Measurements from ENCODE around the gene CYSRT1.

CYSRT1 gene

DNA sequence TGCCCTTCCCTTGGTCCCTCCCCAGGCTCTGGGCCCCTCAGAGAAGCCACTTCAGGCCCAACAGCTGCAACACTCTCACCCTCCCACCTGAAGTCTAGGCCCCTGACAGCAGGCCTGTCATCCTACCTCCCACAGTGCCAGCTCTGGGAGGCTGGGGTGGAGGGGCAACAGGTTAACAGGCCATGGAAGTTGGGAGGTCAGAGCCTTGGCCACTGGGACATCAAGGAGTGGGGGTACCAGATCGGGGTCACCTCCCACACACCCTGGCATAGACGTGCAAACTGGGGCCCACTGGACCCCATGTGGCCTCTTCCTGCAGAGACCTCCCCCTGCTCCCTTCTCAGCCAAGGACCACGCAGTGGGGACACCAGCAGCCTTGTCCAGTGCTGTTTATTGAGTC, 33.7 kb upstream of the CYSRT1 start:
- no peak for DNase-seq (ENCODE audit: low read depth)
- TF ChIP-seq, protein P1, sequence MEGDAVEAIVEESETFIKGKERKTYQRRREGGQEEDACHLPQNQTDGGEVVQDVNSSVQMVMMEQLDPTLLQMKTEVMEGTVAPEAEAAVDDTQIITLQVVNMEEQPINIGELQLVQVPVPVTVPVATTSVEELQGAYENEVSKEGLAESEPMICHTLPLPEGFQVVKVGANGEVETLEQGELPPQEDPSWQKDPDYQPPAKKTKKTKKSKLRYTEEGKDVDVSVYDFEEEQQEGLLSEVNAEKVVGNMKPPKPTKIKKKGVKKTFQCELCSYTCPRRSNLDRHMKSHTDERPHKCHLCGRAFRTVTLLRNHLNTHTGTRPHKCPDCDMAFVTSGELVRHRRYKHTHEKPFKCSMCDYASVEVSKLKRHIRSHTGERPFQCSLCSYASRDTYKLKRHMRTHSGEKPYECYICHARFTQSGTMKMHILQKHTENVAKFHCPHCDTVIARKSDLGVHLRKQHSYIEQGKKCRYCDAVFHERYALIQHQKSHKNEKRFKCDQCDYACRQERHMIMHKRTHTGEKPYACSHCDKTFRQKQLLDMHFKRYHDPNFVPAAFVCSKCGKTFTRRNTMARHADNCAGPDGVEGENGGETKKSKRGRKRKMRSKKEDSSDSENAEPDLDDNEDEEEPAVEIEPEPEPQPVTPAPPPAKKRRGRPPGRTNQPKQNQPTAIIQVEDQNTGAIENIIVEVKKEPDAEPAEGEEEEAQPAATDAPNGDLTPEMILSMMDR (IDR thresholded peaks at IDR 0.05; ENCODE audit: low read depth, low read length, missing control alignments), result no peak
- H3K4me3 ChIP-seq (ENCODE audit: low read depth, low read length), result no peak overlapping the region

DNA sequence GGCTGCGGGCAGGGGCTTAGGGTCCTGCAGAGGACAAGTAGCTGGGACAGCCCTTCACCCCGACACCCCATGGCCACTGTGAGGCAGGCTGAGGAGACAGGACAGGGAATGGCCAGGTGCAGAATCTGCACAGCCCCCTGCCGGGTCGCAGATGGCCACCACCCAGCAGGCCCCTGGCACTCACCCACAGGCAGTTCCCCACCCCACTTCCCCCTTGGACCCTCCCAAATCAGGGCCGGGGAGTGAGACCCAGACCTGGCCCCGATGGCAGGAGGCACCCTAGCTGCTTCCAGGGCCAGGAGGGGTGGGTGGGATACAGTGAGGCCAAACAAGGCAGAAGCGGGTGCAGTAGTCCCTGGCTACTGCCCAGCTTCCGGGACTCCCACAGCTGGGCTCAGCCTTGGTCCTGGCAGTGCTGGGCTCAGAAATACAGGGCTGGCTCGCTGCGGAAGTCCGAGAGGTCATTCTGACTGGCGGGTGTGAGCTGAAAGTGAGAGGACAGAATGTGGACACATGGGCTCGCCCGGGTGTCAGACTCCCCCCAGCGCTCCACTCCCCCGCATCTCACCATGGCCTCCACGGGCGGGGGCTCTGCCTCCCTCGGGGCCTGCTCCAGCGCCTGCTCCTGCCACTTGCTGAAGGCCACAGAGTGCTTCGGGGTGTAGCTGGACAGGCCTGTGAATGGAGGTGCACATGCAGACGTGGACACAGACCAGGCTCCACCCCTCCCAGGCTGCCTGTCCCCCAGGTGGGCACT, 33.1 kb upstream of the CYSRT1 start:
- TF ChIP-seq, protein P1 (IDR thresholded peaks at IDR 0.05; ENCODE audit: low read depth, low read length, missing control alignments), result no peak
- H3K4me3 ChIP-seq (ENCODE audit: low read depth, low read length), result no peak overlapping the region
- no peak for DNase-seq (ENCODE audit: low read depth)

DNA sequence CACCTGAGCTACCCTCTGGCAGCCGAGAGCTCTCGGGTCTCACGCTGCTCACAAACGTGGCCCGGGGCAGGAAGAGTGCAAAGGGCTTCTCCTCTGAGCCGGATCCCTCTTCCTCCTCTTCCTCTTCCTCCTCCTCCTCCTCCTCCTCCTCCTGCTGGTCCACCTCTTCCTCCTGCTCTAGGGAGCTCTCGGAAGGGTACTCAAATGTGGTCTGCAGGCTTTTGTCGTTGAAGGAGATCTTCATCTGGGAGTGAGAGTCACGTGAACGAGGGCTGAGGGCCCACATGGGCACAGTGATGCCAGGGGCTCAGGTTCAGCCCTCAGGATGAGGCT, 32.6 kb upstream of the CYSRT1 start:
- TF ChIP-seq, protein P1 (IDR thresholded peaks at IDR 0.05; ENCODE audit: low read depth, low read length, missing control alignments), result no peak
- no peak overlapping the region for H3K4me3 ChIP-seq (ENCODE audit: low read depth, low read length)
- DNase-seq (ENCODE audit: low read depth), result no peak

DNA sequence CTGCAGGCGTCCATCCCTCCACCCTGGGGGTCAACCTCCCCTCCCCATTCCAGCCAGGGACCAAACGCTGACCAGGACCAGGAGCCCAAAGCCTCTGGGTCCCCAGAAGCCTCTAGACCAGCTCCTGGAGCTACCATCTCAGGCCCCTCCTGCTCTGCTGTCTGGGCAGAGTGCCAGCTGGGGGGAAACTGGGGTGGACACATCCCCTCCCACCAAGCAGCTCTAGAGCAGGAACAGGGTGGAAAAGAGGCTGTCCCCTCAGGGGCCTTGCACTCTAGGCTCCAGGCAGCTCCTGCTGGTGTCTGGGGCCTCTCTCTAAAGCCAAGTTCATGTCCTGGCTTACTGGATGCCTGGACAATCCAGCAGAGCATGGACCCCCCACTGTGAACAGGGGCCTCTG, 32.1 kb upstream of the CYSRT1 start:
- TF ChIP-seq, protein P1 (IDR thresholded peaks at IDR 0.05; ENCODE audit: low read depth, low read length, missing control alignments), result no peak
- no peak overlapping the region for H3K4me3 ChIP-seq (ENCODE audit: low read depth, low read length)
- no peak for DNase-seq (ENCODE audit: low read depth)

DNA sequence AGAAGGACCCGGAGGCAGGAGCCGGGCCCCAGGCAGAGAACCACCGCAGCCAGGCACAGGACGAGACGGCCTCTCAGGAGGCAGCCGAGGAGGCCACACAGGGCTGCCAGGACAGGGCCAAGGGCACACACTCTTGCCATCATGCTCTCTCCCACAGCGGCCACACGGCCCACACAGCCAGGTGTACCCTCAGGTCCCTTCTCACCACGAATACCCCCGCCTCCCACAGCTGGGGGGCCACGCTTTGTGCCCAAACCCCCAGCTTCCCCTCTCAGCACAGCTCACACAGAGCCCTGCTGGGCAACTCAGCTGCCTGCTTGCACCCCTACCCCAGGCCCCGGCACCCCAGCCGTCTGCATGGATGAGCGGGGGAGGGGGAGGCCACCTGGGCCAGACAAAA, 31.2 kb upstream of the CYSRT1 start:
- DNase-seq (ENCODE audit: low read depth), result no peak
- TF ChIP-seq, protein P1 (IDR thresholded peaks at IDR 0.05; ENCODE audit: low read depth, low read length, missing control alignments), result no peak
- H3K4me3 ChIP-seq (ENCODE audit: low read depth, low read length), result no peak overlapping the region

DNA sequence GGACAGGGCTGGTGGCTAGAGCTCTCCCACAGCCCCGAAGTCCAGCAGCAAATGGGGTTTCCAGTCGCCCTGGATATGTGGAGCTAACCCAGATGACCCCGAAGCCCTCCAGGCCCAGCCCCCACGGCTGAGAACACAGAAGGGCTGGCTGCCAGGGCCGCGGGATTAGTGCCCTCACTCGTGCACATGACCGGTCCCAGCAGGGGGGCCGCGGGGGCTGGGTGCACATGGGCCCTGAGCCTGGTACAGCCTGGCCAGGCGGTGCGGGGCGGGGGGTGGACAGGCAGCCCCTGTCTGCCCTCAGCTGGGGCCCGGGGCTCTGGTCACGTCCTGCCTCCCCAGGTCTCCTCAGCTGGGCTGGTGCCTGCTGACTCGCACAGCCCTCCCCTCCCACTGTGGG, 30.6 kb upstream of the CYSRT1 start:
- TF ChIP-seq, protein P1 (IDR thresholded peaks at IDR 0.05; ENCODE audit: low read depth, low read length, missing control alignments), result no peak
- H3K4me3 ChIP-seq (ENCODE audit: low read depth, low read length), result no peak overlapping the region
- DNase-seq (ENCODE audit: low read depth), result no peak

DNA sequence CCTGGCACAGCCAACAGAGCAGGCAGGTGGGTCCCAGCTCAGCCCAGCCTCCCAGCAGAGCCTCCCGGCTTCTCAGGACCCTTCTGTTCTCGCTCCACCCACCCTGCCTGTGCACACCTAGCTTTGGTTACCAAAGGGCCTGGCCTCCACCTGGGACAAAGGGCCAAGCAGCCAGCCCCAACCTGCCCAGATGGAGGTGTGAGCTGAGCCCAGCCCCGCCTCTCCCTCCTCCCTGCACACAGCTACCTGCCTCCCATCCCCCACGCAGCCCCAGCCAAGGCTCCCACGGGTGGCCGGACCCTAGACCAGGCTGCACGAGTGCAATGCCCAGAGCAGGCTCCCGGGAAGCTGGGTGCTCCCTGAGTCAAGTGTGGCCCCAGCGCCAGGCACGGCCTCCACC, 30.1 kb upstream of the CYSRT1 start:
- no peak for DNase-seq (ENCODE audit: low read depth)
- H3K4me3 ChIP-seq (ENCODE audit: low read depth, low read length), result no peak overlapping the region
- TF ChIP-seq, protein P1 (IDR thresholded peaks at IDR 0.05; ENCODE audit: low read depth, low read length, missing control alignments), result no peak
